Activated T-helper 9 cell treated with anti-CD3 and anti-CD28 coated beads, Interleukin-2, amount 50 U/mL, for 16 hours (primary cell): Measurements from ENCODE around the gene GALNT10.

ENCODE experiments used
- DNase-seq: peaks from one replicate; pipeline ENCODE4 v3.0.0-alpha.2; 2020; ENCODE audit warnings: low read depth

Gene GALNT10

DNA sequence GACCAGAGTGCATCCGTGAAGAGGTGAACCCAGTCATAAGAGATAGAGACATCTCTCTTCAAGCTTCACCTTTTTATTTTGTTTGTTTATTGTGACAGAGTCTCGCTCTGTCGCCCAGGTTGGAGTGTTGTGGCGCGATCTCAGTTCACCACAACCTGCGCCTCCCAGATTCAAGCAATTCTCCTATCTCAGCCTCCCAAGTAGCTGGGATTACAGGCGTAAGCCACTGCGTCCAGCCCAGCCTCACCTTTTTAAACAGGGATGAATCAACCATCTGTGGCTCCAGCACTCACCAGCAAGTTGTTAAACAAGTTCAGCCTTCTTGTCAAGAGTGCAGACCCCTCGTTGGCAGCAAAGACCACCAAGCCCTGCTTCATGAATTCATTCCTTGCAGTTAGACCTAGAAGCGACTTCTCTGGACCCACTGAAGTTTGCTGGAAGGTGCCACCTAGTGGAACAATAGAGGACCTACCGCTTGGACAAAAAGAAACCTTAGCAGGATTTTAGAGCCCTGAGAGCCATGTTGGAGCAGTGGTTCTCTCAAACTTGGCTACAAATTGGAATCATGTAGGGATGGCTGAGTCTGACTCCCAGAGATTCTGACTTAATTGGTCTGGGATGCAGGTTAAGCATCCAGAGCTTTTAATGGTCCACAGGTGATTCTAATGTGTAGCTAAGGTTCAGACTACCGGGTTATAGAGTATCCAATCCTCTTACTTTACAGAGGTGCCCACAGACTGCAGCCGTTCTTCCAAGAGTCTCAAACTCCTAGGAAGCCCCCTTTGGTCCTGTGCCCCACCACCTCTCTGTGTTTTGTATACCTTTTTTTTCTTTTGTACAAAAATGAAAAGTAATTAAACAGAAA lies 10.5 kb upstream of the GALNT10 start:
- no peak for DNase-seq

DNA sequence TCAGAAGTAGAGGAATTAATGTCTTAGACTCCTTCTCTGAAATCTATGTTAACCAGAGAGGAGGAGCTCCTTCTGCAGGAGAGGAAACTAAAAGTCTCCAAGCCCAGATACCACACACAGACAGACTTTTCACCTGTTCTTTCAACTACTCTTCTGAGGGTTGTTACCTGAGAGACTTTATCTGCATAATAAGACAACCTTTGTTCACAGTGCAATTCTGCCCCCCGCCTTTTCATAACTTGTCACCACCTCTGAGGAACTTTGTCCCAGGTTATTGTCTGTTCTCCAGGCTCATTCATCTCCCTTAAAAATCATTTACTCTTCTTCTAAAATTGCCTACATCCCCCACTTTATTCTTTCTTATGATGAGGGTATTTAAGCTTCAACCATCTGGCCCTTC lies 9.4 kb upstream of the GALNT10 start:
- DNase-seq: no peak

DNA sequence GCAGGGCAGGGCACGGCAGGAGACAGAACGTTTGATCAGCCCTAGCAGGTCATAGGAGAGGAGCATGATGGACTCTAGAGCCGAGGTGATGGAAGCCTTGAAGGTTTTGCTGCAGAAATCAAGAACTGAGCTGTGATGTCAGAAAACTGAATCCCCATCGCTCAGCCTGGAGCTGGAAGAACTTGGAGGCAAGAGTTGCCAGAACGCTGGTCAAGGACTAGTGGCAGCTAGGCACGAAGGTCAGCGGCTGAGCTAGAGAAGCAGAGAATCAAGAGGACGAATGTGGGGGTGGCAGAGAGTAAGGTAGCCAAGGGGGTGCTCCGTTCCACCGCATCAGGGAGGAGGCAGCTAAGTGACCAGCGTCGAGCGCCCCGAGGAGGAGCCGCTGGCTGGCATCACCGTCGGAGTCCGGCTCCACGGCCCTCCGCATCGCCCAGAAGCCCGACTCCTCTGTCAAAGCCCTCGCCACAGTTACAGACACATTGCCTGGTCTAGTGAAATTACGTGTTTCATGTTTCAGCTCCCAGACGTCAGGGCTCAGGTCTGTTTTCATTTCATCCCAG lies 1.2 kb upstream of the GALNT10 start:
- DNase-seq: no peak

DNA sequence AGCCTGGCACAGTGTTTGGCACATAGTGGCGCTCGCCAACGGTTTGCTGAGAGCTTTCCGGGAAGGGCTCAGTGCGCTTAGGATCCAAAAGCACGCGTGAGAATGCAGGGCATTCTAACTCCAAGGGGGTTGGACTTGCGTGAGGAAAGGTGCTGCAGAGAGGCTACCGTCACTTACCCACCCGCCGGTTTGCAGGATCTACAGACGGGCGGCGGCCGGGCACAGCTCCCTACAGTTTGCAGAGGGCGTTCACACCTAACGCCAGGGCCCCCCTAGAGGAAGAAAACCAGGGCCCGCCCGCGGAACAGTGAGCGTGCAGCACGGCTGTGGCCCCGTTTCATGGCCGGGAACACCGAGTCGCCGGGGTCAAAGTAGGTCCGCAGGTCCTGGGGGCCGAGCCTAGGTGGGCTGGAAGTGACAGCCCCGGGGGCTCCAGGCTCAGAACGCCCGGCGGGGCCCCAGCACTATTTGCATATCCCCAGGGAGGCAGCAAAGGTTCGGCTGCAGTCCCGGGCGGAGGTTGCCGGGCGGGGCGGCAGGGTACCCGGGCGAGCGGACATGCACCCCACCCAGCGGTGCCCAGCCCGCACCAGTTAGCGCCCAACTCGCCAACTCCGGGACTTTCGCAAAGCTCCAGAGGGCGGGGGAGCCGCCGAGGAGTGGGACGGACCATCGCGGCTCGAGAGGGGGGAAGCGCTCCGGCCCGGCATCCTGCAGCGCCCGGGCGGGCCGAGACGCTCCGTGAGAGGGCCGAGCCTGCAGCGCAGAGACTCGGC lies 526 bp upstream of the GALNT10 start:
- peak; percentile 68 for DNase-seq

DNA sequence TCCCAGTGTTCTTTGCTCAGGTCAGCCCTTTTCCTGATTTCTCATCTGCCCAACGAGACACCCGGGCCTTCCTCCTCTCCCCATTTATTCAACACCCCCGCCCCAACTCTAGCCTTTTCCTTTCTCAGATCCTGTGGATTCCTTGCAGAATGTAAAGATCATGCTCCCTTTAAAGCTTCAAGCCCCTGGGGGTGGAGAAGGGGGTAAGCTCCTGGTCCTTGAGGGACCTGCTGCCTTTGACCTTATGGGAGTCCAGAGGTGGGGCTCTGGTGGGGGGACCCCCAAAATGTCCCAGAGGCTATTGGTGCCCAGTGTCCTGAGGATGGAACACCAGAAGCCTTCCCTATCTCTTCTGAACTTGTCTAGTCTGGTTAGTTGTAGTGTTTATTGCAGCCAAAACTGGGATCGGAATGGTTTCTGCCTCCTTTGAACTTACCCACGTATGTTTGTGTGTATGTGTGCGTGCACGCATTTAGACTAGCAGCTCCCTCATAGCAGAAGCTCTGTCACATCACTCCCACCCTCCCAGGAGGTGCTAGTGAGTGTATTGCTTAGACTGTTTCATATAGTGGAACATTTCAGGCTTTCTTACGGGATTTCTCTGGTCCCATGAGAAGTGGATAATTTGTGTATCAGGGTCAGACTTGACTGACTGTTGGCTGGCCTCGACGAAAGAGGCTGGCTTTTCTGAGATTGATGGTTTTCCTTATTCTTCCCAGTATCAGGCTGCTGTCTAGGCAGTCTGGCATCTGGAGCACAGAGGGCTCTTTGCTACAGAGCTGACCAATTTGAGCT lies 1.1 kb downstream of the GALNT10 start:
- DNase-seq: no peak

DNA sequence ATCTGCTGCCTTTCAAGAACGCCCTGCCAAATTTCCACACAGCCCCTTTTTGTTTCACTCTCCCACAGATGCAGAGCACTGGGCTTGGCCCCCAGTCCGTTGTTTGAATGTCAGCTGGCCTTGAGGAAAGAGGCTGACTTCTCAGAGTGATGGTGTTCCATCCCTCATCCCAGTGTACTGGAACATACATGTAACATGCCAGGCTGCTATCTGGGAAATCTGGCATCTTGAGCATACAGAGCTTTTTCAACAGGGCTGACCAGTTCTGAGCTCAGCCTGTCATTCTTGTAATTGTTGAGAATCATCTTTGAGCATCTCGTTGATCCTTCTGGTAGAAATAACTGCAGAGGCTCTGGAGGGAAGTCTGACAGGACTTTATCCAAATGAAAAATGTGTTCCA lies 2.8 kb downstream of the GALNT10 start:
- DNase-seq: no peak

DNA sequence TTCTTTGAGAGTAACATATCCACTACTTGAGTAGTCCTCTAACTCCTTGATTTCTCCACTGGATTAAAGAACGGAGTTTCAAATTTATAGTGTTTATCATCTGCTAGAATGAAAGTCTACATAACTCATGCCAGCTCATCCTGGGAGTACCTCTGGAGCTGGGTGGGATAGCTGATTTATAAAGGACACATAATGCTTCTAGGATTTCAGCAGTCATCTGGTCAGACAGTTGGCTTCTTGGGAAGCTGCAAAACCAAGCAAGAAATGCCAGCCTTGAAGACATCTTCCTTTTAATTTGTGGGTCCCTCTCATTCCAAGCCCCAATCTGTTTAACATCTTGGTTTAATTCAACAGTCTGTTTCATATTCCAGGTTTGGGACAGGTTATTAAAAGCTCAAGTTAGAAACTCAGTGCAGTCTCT lies 3.2 kb downstream of the GALNT10 start:
- DNase-seq: no peak

DNA sequence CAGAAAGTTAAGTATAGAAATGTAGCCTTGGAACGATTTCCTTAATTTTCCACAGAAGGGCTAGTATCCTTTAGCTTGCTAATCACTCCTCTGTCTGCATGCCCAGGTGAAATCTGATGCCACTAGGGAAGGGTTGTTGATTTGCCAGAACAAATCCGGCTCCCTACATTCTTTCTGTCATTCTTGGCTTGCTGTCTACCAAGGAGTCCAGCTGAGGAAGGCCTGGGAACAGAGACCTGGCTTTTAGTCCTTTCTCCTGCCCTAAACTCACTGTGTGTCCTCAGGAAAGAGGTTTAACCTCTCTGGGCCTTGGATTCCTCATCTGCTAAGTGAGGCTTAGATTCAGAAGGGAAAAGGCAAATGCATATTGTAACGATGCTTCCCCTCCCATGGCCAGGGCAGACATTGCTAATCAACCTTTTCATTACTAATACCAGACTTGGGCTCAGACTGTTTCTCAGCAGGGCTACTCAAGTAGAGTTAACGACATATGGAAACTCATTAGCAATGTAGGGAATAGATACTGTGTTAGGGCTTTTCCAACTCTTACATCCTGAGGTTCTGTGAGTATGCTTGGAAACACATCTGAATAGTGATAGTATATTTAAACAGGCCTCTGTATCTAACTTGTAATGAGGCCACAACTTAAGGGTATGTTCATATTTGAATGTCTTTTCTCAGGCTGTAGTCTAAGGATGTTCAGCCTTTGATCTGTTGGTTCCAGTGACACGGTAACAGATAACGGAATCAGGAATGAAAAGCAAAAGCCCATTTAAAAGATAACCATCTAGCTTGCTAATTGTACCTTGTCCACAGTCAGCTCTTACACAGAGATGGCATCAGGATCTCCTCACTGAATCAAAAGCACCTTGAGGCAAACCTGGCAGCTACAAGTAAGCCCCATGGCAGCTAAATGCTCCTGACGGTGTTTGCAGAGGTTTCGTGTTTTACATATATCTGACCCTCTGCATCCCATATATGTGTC lies 4.1 kb downstream of the GALNT10 start:
- DNase-seq: no peak

DNA sequence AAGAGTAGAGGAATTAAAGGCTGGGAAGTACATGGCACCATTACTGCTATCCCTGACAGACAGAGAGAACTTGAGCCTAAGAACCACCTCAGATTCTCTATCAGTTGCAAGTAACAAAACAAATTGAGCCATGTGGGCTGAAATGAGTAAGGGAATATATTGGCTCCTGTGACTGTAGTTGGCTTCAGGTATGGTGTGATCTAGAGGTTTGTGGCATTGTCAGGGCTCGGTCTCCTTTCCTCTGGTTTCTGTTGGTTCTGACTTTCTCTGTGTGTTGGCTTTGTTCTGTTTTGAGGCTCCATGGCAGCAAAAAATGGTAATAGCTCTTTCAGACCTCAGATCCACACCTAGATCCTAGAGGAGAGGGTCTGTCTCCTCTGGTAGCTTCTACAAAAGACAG lies 5.7 kb downstream of the GALNT10 start:
- DNase-seq: no peak

DNA sequence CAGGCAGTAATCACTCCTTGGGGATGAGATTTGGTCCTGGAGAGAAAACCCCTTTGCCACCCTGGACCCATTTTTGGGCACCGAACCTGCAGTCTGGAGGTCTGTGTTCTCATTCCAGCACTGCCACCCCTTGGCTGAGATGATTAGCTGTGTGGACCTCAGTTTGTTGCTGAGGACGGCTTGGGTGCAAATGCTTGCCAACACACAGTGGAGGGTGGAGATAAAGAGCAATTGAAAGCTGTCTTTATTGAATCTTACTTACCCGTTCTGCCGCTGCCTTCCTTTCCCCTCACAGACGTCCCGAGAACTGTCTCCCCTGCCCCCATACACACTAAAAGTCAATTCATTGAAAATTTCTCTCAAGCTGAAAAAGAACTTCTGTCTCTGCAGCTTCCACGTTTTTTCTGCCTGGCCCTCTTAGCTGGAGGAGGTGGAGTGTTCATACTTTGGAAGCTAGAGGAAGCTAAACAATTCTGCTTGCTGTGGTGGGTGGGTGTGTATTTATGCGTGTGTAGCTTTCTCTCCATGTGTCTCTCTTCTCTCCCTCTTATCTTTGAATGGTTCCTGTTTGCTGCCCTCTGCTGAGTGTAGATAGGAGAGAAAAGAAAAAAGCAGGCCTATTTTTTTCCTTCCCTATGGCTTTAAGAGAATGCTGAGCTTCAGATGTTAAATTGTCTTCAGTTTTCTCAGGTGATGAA lies 6.6 kb downstream of the GALNT10 start:
- no peak for DNase-seq

DNA sequence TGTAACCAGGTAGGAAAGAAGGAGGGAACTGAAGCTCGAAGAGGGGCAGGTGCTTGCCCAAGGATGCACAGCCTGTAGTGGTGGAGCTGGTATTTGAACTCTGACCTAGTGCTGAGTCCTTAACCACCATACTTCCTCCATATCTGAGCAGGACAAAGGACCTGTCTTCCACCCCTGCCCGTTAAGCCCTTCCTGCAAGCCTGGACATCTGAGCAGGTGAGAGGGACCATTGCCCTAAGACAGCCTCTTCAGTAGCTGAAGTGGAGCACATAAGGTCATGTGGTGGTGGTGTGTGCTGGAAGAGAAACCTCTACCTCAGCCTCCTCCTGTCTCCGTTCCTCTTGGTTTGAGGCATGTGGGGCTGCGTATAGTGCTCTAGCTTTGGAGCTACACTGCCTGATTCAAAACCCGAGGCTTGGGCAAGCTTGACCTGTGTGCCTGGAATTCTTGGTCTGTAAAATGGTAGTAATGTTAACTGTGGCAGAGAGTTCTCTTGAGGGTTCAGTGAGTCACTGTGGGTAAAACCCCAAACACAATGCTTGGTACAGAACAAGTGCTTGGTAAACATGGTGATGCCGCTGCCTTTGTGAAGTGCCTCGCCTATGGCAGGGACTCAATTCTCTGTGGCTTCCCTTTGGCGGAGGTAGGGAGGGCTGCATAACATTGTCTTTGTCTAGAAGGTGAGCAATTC lies 7.4 kb downstream of the GALNT10 start:
- DNase-seq: peak; percentile 53

DNA sequence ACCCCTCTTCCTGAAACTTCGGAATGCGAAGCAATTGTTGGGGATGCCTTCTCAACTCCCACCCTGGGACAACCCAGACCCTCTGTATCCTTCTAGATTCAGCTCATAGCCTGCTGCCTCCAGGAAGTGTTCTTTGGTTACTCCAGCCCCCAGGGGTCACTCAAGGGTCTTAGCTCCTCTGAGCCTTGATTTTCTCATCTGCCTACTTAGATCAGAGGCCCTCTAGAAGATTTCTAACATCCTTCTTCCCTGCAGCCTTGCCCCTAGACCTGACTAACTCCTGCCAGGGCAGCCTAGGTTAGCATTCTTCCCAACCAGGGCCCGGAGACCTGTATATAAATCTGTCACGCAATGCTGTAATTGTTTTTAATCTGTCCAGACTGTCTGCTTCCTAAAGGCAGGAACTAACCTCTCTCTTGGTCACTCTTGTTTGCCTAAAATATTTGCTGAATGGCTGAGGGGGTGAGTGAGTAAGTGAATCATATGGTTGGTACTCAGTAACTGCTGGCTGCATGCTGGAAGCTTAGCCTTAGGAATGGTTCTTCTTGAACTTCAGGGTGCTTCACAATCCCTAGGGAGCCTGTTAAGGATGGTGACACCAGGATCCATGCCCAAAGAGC lies 8.2 kb downstream of the GALNT10 start:
- DNase-seq: no peak

DNA sequence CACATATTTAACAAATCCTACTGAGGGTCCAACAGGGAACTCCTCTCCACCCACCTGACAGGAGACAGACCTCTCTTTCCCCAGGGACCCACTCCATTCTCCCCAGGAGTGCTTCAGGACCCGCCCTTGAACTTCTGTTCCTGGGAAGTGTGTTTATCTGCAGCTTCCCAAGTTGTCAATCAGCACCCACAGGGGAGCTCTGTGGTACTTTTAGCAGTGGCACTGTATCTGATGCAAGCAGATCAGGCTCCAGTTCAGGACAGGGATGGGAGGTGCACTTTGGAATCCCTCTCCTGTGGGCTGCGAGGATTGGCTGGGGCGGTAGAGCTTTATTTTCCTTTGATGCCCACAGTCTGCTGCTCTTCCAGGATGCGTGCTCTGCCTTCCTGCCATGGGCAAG lies 8.7 kb downstream of the GALNT10 start:
- no peak for DNase-seq

DNA sequence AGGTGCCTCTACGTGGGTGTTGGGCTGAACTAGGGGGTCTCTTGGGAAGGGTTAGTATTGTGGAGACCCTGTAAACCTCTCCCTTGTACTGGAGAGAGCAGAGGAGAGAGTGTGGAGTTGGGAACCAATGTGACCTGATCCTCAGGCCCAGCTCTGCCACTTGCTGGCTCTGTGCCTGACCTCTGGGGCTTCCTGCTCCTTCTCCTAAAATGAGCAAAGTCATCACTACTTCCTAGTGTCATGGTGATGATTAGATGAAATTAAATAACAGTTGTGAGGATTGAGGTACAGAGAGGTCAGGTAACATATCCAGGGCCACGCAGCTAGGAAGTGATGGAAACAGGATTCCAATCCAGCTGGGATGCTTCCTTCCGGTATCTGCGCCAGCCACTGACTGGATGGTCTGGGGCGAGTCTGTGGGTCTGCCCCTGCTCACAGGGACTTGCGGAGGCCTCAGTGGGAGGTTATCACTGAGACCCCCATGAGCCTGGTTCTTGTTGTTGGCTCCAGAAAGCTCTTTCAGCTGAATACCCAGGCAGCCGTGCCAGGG lies 9.2 kb downstream of the GALNT10 start:
- no peak for DNase-seq

DNA sequence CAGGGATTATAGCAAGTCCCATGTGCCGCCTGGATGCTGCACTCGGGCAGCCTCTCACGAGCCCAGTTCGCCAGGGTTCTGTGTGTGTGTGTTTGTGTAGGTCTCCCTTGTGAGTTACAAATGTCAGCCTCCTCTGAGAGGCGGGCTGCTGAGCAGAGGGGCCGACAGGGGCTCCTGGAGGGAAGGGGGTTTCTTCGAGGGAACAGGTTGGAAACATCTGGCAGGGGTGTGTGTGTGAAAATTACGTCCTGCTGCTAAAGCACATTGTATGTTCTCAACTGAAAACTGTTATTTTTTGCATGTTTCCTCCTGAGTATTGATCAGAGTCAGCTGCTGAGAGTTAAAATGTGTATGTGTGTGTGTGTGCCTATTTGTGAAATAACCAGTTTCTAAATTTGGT lies 9.7 kb downstream of the GALNT10 start:
- no peak for DNase-seq

DNA sequence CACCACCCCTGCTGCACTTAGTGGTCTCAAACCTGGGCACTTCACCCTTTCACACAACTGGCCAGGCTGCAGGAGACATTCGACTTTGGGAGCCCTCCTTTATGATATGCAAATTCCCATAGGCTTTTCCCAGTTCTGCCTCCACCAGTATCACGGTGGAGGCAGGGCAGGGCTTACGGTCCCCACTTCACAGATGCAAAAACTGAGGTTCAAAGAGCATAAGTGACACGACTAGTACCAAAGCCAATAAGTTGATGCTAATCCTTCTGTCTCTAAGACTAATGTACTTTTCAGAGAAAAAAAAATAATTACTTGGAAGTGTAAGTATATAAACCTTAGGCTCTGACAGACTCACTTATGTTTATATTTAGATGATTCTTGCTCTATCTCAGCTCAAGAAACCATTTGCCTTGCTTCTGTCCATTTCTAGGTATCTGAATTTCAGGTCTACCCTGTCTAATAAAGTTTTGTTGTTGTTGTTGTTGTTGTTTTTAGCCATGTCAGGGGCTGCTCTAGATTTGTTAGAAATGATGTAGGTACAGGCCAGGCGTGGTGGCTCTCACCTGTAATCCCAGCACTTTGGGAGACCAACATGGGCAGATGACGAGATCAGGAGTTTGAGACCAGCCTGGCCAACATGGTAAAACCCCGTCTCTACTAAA lies 10.7 kb downstream of the GALNT10 start:
- DNase-seq: no peak

DNA sequence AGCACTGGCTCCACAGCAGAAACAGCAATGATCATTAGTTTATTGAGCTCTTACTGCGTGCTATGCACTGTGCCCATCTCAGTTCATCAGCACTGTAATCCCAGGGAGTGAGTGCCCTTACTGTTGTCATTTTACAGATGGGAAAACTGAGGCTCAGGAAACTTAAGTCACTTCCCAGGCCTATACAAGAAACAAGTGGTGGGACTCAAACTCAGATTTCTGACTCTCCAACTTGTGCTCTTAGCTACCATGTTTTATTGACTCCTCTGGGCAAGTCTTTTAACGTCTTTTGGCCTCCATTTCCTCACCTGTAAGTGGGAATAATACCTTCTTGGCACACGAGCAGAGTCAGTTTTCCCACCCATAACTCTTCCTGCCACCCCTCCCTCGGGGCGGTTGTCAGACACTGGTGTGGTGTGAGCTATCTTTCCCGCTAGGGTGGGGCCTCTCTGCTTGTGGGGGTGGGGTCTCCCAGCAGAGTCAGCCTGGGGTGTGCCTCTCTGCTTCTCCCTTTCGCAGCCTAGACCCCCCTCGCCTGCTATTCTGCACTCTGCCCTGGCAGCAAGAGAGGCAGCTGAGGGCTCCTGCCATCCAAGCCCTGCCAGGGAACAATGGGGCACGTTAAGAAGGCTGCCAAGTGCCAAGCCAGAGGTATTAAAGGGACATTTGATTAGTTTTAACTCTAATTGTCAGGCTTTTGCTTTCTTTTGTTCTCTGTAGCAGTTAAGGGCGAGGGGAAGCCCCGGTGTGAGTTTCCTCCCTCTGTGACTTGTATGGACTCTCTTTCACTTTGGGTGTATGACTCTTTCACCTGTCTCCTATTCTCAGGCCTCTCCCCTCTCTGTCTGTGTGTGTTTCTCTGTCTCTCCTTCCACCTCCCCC lies 12.1 kb downstream of the GALNT10 start:
- peak; percentile 35 for DNase-seq
